VCaP (cell line): Measurements from ENCODE around the gene AAR2.

Experiments
- H3K27ac ChIP-seq: fragments of 450-650 bp; 2 replicates; pipeline ENCODE4 v1.5.1; 2017
- CTCF ChIP-seq: fragments of 450-650 bp; conservative IDR thresholded peaks from 2 replicates; pipeline ENCODE4 v1.5.1; 2017; ENCODE audit warnings: mild to moderate bottlenecking, moderate library complexity

Gene AAR2

GRCh38 chr20:36210436-36211021 is 25.7 kb upstream of the AAR2 start:
- H3K27ac ChIP-seq: no peak overlapping the region
- peak; percentile 53 for TF ChIP-seq CTCF

- H3K27ac ChIP-seq: no peak overlapping the region
- no peak for TF ChIP-seq CTCF
These were observed 22.9 kb upstream of the AAR2 start for GRCh38 chr20:36213362-36213761.

DNA sequence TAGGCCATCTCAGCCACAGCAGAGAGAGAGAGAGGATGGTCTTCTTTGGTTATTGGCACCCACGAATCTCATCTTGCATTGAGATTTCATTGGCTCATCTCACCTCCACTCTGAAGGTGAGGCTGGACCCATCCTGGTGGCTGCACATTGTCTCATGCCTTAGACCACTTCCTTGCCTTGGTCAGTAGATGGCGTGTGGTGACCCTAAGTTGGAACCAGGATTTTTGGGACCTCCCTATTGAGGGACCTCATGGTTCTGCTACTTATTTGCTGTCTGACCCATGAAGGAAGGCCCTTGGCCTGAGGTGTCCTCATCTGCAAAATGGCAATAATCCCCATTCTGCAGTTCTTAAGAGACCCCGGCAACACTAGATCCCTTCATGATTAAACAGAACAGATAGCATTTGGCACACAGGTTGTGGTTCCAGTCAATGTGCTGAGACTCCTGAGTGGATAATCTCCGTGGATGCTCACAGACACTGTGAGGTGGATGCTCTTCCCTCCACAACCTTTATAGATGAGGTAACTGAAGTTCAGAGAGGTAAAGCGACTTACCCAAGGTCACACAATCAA is 21.5 kb upstream of the AAR2 start:
- TF ChIP-seq CTCF: peak; percentile 77
- no peak overlapping the region for H3K27ac ChIP-seq

DNA sequence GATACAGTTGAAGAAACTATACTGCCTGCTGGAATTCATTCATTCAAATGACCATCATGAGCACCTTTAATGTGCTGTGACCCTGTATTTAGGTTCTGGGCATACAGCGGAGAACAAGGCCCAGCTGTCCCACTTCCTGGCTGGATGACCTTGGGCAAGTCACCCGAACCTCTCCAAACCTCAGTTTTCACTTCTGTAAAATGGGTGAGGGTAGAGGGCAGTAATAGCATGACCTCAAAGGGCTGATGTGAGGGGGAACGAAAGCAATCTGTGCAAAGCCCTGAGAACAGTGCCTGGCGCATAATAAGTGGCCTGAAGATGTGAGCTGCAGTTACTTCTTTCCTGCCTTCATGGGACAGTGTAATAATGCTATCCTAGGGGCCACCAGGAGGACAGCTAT is 20.5 kb upstream of the AAR2 start:
- H3K27ac ChIP-seq: no peak overlapping the region
- no peak for TF ChIP-seq CTCF

- H3K27ac ChIP-seq: no peak overlapping the region
- no peak for TF ChIP-seq CTCF
These were observed 19.8 kb upstream of the AAR2 start for GRCh38 chr20:36216314-36217025.

- no peak overlapping the region for H3K27ac ChIP-seq
- TF ChIP-seq CTCF: peak; percentile 15; the same call in 1 of the 2 replicates
These were observed 19.1 kb upstream of the AAR2 start for GRCh38 chr20:36217226-36217625.

GRCh38 chr20:36218380-36219064 is 17.8 kb upstream of the AAR2 start:
- TF ChIP-seq CTCF: no peak
- no peak overlapping the region for H3K27ac ChIP-seq
